NCI-H2081 treated with DMSO at 0.1 percent for 48 hours (cell line): ENCODE data around the gene ATP2B1.
A peak's percentile ranks its signal among the peaks of the same experiment; 100 is the strongest.
"Not testable (repeated sequence)": the region's sequence is repeated elsewhere in the genome, so short reads cannot be mapped to it uniquely, and the experiment has no call there.

ENCODE experiments used
- DNase-seq: peaks from one replicate; lab custom pipeline; 2025; lab: John Stamatoyannopoulos, UW

Gene ATP2B1

DNA sequence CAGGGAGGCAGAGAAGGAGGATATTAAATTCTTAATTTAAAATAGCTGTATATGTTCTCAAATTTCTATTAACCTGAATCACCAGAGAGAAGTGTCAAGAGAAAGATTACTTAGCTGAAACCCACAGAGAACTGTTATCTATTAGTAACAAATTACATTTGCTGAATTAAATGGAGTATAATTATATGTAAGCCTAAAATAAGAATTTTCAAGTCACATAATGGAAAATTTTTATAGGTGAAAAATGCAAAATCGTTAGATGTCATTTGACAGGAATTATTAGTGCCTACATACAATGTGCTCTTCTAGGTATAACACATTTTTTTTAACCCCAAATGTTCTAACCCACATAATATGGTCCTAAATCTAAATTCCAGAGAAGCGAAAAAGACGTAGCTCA lies 4.1 kb upstream of the ATP2B1 start:
- no peak for DNase-seq

DNA sequence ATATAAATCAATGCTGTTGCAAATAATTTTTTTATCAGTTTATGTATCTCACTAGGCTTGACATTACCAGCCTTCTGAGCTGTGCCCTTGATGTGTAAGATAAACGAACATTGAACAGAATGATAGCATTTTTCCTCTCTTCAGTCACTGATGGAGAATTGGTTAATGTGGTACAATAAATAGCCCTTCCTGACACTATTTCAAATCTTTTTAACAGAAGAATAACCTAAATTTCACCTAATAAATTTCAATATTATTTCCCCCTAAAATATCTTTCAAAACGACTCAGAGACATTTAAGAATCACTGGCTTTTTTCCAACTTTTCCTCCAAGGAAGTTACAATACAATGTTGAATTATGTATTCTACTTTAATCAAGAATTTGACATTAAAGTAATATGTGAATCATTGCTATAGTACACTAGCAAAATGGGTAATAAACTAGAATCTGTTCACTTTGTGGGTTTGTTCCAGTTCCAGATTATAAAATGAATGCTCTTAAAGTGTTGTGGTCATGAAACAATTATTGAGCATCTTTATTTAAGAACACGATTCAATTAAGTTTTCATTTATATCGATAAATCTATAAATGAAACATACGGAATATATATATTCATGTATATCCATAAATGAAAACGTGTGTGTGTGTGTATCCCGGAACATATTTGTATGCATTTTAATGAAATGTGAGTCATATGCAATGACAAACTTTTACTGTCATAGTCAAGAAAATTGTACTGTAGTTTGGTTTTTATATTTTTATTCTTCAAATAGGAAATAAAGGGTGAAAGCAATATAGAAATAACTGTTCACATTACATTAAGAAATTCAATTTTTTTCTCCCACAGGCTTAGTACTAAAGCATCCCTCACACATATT lies 2.5 kb upstream of the ATP2B1 start:
- DNase-seq, result no peak

DNA sequence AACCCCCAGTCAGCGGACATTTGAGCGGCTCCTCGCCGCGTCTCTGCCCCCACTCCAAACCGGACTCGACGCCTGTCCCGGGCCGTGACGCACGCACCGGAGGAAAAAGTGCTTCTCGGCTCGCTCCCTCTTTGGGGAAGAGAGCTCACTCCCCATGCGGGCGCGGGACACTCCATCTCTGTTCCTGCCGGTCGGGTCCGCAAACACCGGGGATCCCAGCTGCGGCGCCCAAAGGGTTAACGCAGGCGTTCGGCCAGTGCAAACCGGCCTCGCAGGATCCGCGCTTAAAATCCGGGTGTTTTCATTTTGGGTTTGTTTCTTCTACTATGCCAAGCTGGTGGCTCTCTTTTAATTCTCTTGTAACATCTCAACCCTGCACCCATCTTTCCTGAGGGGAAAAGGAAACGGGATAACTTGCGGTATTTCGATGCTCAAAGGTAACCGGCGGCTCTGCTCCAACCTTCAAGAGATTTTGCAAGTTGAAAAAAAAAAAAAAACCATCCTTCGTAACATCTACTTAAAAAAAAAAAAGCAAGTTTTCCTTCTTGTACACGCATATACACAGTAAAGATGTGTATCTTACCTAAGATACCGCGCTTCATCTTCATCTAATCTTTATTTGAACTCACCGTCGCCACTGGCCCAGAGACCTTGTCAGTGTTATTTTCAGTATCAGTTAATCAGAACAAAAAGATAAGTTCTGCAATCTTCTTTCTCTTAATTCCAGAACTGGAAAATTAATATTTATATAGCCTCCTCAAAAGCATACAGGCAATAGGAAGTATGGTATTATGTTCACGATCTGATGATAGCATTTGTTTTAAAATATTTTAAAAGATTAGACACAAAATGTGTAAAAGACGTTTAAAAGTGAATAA lies 1.6 kb upstream of the ATP2B1 start:
- DNase-seq, result no peak

DNA sequence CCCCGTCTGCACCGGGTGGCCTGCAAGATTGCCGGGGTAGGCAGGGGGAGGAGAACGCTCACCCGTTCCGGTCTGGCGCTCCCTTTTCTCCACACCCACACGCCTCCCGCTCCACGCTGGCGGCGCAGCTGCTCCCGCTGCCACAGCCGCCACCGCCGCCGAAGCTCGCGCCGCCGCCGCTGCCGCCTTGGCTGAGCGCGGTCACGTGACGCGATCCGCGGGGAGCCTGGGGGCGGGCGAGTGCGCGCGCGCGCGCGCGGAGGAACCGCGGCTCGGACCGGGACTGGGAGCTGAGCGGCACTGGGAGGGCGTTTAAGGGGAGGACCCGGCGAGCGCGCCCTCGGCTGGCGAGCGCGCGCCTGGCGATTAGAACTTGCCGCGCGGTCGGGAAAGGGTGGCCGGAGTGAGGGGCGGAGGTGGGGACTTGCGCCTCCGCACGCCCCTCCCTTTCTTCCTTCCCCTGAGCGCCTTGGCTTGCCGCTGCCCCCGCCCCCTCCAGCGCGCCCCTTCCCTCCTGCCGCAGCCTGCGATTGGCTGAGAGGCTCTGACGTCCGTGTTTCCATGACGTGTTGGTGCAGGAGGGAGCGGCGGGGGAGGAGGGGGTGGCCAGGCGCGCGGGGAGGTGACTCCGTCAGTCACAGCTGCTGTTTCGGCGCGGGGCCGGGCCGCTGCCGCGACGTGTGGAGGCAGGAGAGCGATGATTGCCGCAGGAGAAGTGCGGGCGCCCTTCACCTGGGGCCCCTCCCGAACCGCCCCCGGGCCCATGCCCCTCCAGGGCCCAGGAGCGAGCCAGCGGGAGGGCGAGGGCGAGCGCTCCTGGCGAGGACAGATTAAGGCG lies 738 bp upstream of the ATP2B1 start:
- peak; percentile 92 for DNase-seq

DNA sequence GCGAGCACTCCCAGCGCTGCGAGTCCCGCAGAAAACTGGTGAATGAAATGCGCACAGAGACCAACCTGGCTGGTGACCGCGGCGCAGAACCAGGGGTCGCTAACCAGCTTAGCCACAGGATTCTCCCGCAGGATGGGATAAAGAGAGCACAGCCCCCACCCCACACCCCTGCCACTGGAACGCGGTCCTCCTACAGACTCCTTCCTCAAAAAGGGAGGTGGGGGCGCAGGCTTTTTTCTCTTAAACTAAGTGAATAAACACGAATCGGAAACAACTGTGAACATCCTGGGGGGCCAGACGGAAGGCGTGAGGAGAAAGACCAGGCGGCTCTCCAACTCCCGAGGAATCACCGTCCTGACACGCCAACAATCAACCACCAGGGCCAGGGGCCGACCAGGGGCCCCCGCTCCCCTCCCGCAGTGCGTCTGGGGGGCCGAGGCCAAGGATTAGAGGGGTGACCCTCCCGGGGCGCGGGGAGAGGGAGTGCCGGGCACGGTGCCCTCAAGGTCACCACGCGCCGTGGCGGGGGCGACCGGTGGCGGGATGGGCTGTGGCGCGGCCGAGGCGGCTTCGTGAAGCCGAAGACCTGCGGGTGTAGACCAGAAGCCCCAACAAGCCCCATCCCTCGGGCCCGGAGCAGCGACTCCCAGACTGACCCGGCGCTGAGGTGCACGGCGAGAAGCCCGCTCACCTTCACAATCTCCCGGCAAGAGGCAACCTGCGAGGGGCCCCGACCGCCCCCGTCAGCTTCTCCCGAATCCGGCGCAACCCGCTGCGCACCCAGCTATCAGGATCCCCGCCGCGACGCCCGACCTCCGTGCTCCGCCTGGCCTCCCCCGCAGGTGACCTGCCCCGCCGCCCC lies 704 bp downstream of the ATP2B1 start:
- no peak for DNase-seq

DNA sequence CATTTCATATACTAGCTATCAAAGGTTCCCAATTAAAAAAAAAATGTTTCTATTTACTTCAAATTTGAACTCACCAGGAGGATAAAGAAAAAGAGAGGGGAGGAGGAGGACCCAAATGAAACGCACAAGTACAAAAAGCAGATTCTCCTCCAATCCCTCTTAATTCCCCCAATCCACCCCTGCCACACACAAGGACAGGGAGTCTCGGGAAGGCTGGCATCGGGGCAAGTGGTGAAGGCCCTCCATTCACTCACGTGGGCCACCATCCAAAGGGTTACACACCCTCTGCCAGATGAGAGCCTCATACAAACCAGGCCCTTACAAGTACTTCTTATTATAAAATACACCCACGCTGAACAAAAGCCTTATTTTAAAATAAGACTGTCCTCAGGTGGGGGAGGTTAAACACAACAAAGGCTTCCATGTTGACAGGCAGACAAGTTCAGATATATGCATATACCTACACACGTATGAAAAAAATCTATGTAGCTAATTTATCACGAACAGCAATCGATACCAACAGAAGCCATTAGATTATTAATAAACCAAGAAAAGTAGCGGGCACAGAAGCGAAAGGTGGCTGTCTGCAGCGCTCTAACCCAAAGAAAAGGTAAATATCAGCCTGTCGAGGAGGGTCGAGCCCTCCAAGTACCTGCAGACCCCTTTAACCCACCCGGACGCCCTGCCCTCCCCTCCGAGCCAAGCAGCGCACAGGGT lies 1.5 kb downstream of the ATP2B1 start:
- DNase-seq, result no peak

DNA sequence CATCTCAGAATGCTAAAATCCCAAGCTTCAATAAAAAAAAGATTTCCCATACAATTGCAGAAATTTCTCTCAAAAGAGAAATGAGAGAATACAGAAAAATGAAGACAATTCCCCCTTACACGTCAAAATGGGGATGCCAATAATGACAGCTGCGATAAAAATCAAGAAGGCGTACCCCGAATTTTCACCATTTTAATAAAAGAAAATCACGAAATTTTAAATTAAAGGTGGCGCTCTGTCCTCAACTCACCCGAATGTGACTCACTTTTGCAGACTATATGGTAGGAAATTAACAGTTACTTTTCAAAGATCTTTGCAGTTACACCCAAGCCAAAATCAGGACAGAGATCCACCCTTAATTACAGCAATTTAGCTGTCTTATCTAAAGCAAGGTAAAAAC lies 2.1 kb downstream of the ATP2B1 start:
- no peak for DNase-seq

DNA sequence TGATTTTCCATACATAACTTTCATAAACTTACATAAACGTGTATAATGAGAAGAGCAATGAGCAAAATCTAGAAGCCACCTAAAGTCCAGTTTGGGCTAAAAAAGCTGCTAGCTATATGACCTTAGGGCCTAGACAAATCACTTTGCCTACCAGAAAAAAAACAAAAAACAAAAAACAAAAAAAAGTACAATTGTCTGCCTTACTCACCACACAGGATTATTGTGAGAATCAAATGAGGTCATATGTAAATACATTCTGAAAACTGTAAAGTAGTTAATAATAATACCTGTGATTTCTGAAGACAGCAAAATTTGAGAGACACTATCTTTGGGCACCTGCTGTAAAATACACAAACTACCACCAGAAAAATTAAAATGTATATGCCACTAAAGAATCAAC lies 4.2 kb downstream of the ATP2B1 start:
- no peak for DNase-seq

DNA sequence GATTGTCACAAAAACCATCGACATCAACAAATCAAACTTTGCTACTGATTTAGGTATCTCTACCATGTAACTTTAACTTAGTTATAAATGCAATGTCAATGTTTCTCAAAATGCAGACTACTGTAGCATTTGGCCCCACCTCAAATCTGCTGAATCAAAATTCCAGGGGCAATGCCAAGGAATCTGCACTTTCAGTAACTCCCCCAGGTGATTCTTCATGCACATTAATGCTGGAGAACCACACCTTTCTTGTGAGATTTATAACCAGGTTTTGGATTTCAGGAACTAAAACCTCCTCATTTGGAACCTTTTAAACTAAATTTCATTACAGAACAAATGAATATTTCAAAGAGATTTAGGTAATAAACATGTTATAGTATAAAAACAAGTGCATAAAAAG lies 4.9 kb downstream of the ATP2B1 start:
- no peak for DNase-seq

DNA sequence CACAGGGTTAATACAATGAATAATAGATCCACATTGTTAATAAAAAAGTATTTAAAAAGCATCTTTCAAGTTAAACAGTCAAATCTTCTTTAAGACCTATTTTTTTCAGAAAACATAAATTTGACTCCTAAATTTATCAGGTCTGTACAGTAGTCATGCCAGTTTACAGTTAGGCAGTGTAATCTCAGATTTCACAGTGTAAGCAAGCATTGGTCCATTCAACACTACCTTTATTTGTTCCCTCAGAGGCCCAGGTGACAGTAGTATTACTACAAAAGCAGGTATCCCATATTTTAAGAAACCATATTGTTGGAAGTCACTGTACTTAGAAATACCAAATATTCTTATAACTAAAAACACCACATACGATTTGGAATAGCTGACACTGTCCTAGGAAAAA lies 6.1 kb downstream of the ATP2B1 start:
- DNase-seq, result no peak

DNA sequence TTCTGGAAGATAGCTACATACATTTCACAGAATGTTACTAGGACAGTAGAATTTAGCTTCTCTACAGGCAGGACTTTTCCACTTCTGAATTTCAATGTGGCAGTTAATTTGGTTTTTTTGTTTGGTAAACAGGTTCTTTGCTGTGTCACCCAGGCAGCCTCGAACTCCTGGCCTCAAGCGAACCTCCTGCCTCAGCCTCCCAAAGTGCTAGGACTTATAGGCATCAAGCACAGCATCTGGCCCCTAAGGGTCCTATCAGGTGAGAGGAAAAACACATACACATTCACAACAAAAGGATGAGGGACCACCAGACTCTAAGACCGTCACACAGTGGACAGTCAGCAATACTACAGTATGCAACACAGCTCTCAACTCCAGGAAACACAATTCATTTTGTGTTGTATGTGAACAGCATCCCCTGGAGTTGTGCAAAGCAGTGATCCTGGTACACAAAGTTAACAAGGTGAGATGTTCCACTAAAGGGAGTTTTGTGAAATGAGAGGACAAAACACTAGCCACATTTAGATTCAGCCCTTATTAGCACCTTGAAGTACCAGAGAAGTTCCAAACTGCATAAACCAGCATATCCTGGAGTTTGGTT lies 6.9 kb downstream of the ATP2B1 start:
- DNase-seq, result no peak

DNA sequence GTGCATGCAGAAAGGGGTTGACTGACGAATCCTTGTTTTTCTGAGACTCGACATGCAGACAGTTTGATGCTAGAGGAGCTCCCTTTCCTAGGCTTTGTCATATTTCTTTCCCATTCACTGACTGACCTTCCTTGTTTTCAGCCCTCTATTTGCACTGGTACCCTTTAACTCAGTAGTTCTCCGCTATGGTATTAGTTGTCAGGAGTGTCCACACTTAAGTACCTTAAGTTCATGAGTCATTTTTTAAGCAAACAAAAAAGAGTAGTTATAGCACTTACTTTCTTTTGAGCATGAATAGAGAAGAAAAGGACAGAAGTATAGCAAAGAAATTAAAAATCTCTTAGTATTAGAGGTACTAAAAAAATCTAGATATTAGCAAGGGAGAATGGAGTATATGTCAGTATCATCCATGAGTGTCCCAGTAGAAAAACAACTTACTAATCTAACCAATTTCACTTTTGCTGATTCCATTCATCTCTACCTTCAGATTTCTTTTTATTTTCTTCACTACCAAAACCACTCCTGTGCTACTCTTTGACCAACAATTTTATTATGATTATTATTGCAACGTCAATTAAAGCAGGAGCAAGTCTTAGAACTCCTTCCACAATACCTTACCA lies 8.3 kb downstream of the ATP2B1 start:
- no peak for DNase-seq

DNA sequence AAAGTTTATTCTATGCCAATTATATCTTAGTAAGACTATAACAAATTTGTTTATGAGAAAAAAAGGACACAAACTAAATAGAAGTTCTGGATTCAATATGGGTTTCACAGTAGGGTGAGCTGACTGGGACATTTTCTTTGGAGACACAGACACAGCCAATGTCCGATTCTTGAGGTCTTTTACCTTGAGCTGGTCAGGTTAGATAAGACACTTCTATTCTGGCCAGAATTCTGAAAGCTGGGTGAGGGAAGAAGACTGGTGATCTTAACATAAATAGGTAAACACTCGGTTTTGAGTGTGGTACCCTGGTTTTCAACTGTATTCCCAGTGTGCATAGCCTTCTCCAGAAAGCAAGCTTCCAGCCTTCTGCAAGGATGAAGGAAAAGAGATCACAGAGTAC lies 10.0 kb downstream of the ATP2B1 start:
- no peak for DNase-seq

DNA sequence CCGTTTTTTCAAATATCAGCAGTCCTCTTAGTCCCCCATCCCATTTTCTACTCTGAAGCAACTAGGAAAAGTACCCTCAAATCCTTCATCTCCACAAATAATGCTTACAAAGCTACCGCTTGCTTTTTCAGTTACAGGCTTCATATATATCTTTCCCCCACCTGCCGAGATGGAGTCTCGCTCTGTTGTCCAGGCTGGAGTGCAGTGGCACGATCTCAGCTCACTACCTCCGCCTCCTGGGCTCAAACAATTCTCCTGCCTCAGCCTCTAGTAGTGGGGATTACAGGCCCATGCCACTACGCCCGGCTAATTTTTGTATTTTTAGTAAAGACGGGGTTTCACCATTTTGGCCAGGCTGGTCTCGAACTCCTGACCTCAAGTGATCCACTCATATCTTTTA lies 10.9 kb downstream of the ATP2B1 start:
- DNase-seq, result not testable (repeated sequence)

DNA sequence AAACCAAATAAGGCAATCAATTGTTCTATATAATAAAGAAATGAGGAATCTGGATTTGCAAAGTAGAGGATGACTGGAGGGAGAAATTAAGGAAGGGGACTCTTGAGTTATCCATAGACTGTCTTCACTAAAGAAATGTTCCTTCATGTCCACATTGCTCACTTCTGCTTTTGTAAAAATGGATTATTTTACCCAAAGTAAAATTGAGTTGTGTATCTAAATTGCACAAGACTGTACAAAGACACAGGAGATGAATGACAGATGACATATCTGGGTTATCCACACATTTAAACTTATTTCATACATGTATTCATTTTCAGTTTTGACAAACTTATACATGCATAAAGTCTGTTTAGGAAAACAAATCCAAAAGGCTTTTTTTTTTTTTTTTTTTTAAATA lies 11.3 kb downstream of the ATP2B1 start:
- no peak for DNase-seq

DNA sequence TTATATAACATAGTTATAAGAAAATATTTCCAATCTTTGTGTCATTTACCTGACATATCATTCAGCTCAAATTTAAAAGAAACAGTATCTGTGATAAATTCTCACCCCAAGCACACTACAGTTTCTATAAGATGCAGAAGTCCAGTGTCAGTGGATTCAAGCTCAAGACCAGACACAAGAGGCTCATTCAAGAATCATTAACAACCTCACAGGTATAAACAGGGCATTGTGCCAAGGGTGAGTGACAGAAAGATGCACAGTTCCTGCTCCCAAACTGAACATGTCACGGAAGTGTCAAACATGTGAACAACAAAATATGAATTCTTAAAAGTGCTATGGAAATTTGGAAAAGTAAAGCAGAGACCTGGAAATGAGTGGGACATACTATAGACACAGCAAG lies 12.8 kb downstream of the ATP2B1 start:
- no peak for DNase-seq

DNA sequence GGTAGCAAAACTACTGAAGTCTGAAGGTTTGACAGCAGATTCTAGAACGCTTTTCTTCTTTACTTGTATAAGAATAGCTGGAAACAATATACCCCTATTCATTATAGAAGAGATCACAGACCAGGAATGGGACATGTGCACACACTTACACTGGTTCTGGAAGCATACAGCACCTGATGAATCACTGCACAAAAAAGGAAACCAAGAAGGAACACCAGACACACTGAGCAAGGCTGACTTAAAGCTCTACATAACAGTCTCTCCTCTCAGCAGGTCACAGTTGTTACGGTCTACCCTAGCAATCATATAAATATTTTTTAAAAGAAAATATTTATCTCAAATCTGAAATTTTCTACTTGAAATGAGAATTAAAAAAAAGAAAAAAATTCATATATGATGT lies 13.5 kb downstream of the ATP2B1 start:
- no peak for DNase-seq

DNA sequence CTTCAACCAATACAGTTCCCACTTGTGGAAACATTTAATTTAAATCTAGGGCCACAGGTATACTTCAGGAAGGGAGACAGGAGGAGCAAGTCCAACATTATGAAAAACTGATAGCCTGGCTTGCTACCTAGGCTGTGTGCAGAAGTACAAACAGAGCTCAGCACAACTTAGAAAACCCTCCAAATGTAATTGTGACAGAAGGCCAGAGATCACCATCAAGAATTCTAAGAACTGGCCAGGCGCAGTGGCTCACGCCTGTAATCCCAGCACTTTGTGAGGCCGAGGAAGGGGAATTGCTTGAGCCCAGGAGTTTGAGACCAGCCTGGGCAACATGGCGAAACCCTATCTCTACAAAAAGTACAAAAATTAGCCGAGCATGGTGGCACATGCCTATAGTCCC lies 14.1 kb downstream of the ATP2B1 start:
- no peak for DNase-seq

DNA sequence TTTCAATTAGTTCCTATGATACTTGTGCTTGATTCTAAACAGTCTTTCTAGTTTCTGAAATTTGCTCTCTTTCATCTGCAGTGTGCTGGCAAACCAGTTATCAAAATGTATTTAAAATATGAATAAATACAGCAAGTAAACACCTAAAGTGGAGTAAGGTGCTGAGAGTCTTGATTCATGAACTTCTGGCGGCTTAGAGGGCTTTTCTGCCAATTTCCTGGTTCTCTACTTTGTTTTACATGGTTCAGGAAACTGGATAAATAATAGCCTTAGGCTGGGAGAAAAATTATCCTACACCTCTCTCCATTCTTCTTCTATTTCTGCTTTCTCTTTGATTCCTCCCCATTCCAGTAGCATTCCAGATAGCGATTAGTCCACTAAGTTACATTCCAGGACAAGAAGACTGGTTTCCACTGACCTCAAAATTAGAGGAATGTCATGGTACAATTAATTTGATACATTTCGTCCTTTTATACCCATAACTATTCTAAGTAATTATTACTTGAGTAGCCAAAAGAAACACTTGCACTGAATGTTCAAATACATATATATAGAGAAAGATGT lies 14.9 kb downstream of the ATP2B1 start:
- no peak for DNase-seq
